HCT116 (cell line): ENCODE data around the gene PDE9A. TPM values are rescaled to one million over a fixed set of nuclear protein-coding genes. Genes with fewer than 3 reads are reported as not detected.

Source experiments
- ATAC-seq: fragments of 200-7000 bp; cut with Tn5 transposase; 2 replicates; pipeline ENCODE4 v1.9.1; 2020; ENCODE audit warnings: mild to moderate bottlenecking, moderate library complexity
- BruUV-seq: library from RNA; stranded (reverse); fragments of 400-500 nt; replicated peaks from 2 replicates; lab custom pipeline; 2021; lab: Mats Ljungman, UMichigan
- CTCF ChIA-PET: fragments of 300-600 bp; sonication (Branson Sonifier 250); formaldehyde crosslinking; loops from one replicate; lab custom pipeline; 2021; ENCODE audit warnings: antibody characterized with exemption; lab: Charles Lee
- POLR2A ChIA-PET: fragments of 300-600, 350-600 bp; sonication (Branson Sonifier 250); formaldehyde crosslinking; loops from one replicate; lab custom pipeline; 2021; ENCODE audit warnings: antibody characterized with exemption; lab: Charles Lee
- RAD21 ChIA-PET, 2 experiments: fragments of 300-600 bp; sonication (Branson Sonifier 250); formaldehyde crosslinking; loops; one replicate each; lab custom pipeline; 2023; ENCODE audit warnings: low total read pairs in 2 of 2; ENCODE audit not compliant: uncharacterized antibody in 2 of 2, unreplicated experiment in 2 of 2, low non-redundant PET in 1 of 2; lab: Charles Lee
- DNase-seq: peaks from one replicate; pipeline ENCODE4 v3.0.0-alpha.2; 2010; ENCODE audit warnings: low read depth, low spot score
- H2AFZ ChIP-seq: fragments of 200-600 bp; shearing (Covaris generic), sonication (generic); 2 replicates; pipeline ENCODE4 v1.6.1; 2017; ENCODE audit warnings: low read depth, mixed run types, mixed read lengths, antibody characterized with exemption, low read length; ENCODE audit not compliant: poor library complexity, severe bottlenecking
- H3K27ac ChIP-seq: 2 replicates; pipeline ENCODE4 v1.5.1; 2012; ENCODE audit warnings: low read depth, low read length
- H3K27me3 ChIP-seq: fragments of 200-600 bp; sonication (generic); 2 replicates; pipeline ENCODE4 v1.6.1; 2016; ENCODE audit warnings: mixed run types, low read length, mixed read lengths; ENCODE audit not compliant: insufficient read depth
- H3K36me3 ChIP-seq, 2 experiments: fragments of 200-500 bp in 1 of 2; fragments of 200-600 bp in 1 of 2; sonication (Bioruptor generic) in 1 of 2; sonication (generic) in 1 of 2; 2 replicates each; pipeline versions ENCODE4 v1.5.1 to v1.6.1; 2014 to 2016; ENCODE audit warnings: low read length in 2 of 2, inconsistent platforms in 1 of 2, mixed read lengths in 1 of 2, mixed run types in 1 of 2; ENCODE audit not compliant: insufficient read depth in 2 of 2, control insufficient read depth in 1 of 2
- H3K4me1 ChIP-seq, 2 experiments: fragments of 200-600 bp in 1 of 2; sonication (generic) in 1 of 2; 2 replicates each; pipeline versions ENCODE4 v1.5.1 to v1.6.1; 2012 to 2017; ENCODE audit warnings: low read length in 2 of 2, inconsistent platforms in 1 of 2, mild to moderate bottlenecking in 1 of 2, mixed read lengths in 1 of 2, mixed run types in 1 of 2, moderate library complexity in 1 of 2; ENCODE audit not compliant: insufficient read depth in 2 of 2, control insufficient read depth in 1 of 2
- H3K4me2 ChIP-seq: fragments of 200-600 bp; sonication (generic); 2 replicates; pipeline ENCODE4 v1.6.1; 2017; ENCODE audit warnings: mixed run types, low read length, mixed read lengths
- H3K4me3 ChIP-seq, 2 experiments: fragments of 200-600 bp in 1 of 2; sonication (generic) in 1 of 2; replicated peaks in 1 of 2; 2 replicates each; pipeline ENCODE4 v1.5.1; 2011 to 2016; ENCODE audit warnings: low read length in 2 of 2, control low read depth in 1 of 2, low read depth in 1 of 2, mild to moderate bottlenecking in 1 of 2, mixed read lengths in 1 of 2, mixed run types in 1 of 2
- H3K79me2 ChIP-seq: fragments of 200-600 bp; sonication (generic); 2 replicates; pipeline ENCODE4 v1.6.1; 2017; ENCODE audit warnings: mild to moderate bottlenecking, mixed run types, low read length, moderate library complexity, mixed read lengths; ENCODE audit not compliant: insufficient read depth
- H3K9ac ChIP-seq: fragments of 200-600 bp; sonication (generic); 2 replicates; pipeline ENCODE4 v1.6.1; 2016; ENCODE audit warnings: low read length, mixed read lengths
- H3K9me2 ChIP-seq: fragments of 200-600 bp; sonication (generic), shearing (Covaris generic); 2 replicates; pipeline ENCODE4 v1.6.1; 2017; ENCODE audit warnings: mixed run types, mild to moderate bottlenecking, moderate library complexity; ENCODE audit not compliant: insufficient read depth
- H3K9me3 ChIP-seq, 2 experiments: fragments of 200-500 bp in 1 of 2; fragments of 200-600 bp in 1 of 2; sonication (Bioruptor generic) in 1 of 2; sonication (generic) in 1 of 2; 2 replicates each; pipeline ENCODE4 v1.6.1; 2014 to 2017; ENCODE audit warnings: low read length in 2 of 2, mixed read lengths in 2 of 2, inconsistent platforms in 1 of 2, low read depth in 1 of 2, mild to moderate bottlenecking in 1 of 2, mixed run types in 1 of 2, moderate library complexity in 1 of 2; ENCODE audit not compliant: control insufficient read depth in 1 of 2, insufficient read depth in 1 of 2
- H4K20me1 ChIP-seq: fragments of 200-600 bp; sonication (generic), shearing (Covaris generic); 2 replicates; pipeline ENCODE4 v1.6.1; 2017; ENCODE audit warnings: mixed run types, mild to moderate bottlenecking, moderate library complexity; ENCODE audit not compliant: insufficient read depth
- EGR1 ChIP-seq: IDR thresholded peaks from 2 replicates; pipeline ENCODE4 v1.6.1; 2012; ENCODE audit warnings: low read depth
- FOSL1 ChIP-seq: IDR thresholded peaks from 2 replicates; pipeline ENCODE4 v1.6.1; 2012; ENCODE audit warnings: low read depth
- ZFX ChIP-seq: fragments of 450-650 bp; IDR thresholded peaks from 2 replicates; pipeline ENCODE4 v1.6.1; 2017
- ZNF274 ChIP-seq: fragments of 200-500 bp; sonication (Bioruptor generic); IDR thresholded peaks from 2 replicates; pipeline ENCODE4 v1.6.1; 2014; ENCODE audit warnings: mild to moderate bottlenecking, low read depth, low read length, inconsistent platforms
- intact Hi-C: fragments of 100-400 bp; cut with micrococcal nuclease; formaldehyde crosslinking; loops from 2 replicates; pipeline ENCODE4 v1.10.0; 2022
- total RNA-seq: library from RNA; stranded (reverse); gene quantifications from one replicate; pipeline ENCODE4 v1.2.1, GENCODE V29; 2021; ENCODE audit not compliant: unreplicated experiment
- TF ChIP-seq, protein P1 (sequence below): IDR thresholded peaks from 2 replicates; pipeline ENCODE4 v1.6.1; 2011; ENCODE audit warnings: mild to moderate bottlenecking, low read length, moderate library complexity; ENCODE audit not compliant: insufficient replicate concordance; ENCODE audit errors: extremely low read depth
- TF ChIP-seq, protein P2 (sequence below): IDR thresholded peaks from 2 replicates; pipeline ENCODE4 v1.6.1; 2012; ENCODE audit warnings: low read depth

The PDE9A gene
- total RNA-seq, 1 experiment from 2014 or later, result 31.4 TPM

DNA sequence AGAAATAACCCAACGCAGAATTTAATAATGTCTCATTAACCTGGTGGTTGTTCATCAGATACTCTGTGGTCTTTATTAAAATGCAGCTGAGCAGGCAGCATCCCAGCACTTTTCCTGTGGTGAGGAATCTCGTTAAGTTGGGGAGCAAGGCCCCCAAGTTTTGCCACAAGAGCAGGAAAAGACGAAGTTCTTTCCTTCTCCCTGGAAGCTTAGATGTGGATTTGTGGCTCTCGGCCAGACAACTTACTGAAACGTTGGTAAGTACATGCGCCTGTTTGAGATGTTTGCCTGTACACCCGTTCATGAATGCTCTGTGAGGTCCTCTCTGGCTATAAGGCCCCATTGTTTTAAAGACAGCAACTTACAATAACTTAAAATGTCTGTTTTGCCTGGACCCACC is 34.3 kb upstream of the PDE9A start:
- H3K9ac ChIP-seq, result no peak overlapping the region
- H3K27ac ChIP-seq, result no peak overlapping the region
- peaks cover 3% of the 10 kb centered on the region; the same call in 1 of the 2 replicates for H3K27me3 ChIP-seq
- H2AFZ ChIP-seq, result no peak overlapping the region
- H3K36me3 ChIP-seq, result no peaks in the 10 kb centered on the region
- BruUV-seq, result no TSS peak
- DNase-seq, result no peak
- no peak for TF ChIP-seq ZNF274
- TF ChIP-seq EGR1, result no peak
- no peak for TF ChIP-seq ZFX
- TF ChIP-seq, protein P1, sequence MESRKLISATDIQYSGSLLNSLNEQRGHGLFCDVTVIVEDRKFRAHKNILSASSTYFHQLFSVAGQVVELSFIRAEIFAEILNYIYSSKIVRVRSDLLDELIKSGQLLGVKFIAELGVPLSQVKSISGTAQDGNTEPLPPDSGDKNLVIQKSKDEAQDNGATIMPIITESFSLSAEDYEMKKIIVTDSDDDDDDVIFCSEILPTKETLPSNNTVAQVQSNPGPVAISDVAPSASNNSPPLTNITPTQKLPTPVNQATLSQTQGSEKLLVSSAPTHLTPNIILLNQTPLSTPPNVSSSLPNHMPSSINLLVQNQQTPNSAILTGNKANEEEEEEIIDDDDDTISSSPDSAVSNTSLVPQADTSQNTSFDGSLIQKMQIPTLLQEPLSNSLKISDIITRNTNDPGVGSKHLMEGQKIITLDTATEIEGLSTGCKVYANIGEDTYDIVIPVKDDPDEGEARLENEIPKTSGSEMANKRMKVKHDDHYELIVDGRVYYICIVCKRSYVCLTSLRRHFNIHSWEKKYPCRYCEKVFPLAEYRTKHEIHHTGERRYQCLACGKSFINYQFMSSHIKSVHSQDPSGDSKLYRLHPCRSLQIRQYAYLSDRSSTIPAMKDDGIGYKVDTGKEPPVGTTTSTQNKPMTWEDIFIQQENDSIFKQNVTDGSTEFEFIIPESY, result no peak
- no peak for TF ChIP-seq FOSL1
- TF ChIP-seq, protein P2, sequence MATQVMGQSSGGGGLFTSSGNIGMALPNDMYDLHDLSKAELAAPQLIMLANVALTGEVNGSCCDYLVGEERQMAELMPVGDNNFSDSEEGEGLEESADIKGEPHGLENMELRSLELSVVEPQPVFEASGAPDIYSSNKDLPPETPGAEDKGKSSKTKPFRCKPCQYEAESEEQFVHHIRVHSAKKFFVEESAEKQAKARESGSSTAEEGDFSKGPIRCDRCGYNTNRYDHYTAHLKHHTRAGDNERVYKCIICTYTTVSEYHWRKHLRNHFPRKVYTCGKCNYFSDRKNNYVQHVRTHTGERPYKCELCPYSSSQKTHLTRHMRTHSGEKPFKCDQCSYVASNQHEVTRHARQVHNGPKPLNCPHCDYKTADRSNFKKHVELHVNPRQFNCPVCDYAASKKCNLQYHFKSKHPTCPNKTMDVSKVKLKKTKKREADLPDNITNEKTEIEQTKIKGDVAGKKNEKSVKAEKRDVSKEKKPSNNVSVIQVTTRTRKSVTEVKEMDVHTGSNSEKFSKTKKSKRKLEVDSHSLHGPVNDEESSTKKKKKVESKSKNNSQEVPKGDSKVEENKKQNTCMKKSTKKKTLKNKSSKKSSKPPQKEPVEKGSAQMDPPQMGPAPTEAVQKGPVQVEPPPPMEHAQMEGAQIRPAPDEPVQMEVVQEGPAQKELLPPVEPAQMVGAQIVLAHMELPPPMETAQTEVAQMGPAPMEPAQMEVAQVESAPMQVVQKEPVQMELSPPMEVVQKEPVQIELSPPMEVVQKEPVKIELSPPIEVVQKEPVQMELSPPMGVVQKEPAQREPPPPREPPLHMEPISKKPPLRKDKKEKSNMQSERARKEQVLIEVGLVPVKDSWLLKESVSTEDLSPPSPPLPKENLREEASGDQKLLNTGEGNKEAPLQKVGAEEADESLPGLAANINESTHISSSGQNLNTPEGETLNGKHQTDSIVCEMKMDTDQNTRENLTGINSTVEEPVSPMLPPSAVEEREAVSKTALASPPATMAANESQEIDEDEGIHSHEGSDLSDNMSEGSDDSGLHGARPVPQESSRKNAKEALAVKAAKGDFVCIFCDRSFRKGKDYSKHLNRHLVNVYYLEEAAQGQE, result no peak
- TF ChIP-seq, all 23 proteins: peak for 0
- H3K79me2 ChIP-seq, result no peaks in the 10 kb centered on the region
- intact Hi-C loops, result loop anchor here (10.0 kb wide), 1 partner anchor 106 kb away; no protein-coding TSS in a partner anchor
- ATAC-seq, result no peak
- POLR2A ChIA-PET, result interaction anchor here (1.0 kb wide), 1 partner anchor 101 kb away, joined by 3 read pairs; no protein-coding TSS in a partner anchor
- H3K4me2 ChIP-seq, result no peak overlapping the region
- RAD21 ChIA-PET, result no interaction called here
- no peaks in the 10 kb centered on the region for H3K9me3 ChIP-seq
- H3K4me3 ChIP-seq, result no peak overlapping the region
- no peaks in the 10 kb centered on the region for H3K9me2 ChIP-seq
- no peaks in the 10 kb centered on the region for H4K20me1 ChIP-seq
- CTCF ChIA-PET, result no interaction called here
- H3K4me1 ChIP-seq, result no peaks in the 10 kb centered on the region; a peak in 1 of 4 replicates
